ENCODE measurements around the gene PRKAR2A. TPM values are rescaled to one million over a fixed set of nuclear protein-coding genes. Genes with fewer than 3 reads are reported as not detected.
"Not testable (repeated sequence)": the region's sequence is repeated elsewhere in the genome, so short reads cannot be mapped to it uniquely, and the experiment has no call there.

The PRKAR2A gene
- total RNA-seq, 2 experiments from 2014 or later: 31.0 to 32.1 TPM

DNA sequence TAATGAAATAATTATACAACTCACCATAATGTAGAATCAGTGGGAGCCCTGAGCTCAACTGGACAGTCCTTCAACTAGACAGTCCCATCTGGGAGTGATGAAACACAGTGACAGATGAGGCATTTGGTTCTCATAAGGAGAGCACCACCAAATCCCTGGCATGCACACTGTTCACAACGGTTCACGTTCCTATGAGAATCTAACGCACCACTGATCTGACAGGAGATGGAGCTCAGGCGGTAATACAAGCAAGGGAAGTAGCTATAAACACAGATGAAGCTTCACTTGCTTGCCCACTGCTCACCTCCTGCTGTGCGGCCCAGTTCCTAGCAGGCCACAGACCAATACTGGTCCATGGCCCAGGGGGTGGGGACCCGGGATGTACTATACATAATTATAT lies 17.0 kb downstream of the PRKAR2A start:
- TF ChIP-seq, protein P1, sequence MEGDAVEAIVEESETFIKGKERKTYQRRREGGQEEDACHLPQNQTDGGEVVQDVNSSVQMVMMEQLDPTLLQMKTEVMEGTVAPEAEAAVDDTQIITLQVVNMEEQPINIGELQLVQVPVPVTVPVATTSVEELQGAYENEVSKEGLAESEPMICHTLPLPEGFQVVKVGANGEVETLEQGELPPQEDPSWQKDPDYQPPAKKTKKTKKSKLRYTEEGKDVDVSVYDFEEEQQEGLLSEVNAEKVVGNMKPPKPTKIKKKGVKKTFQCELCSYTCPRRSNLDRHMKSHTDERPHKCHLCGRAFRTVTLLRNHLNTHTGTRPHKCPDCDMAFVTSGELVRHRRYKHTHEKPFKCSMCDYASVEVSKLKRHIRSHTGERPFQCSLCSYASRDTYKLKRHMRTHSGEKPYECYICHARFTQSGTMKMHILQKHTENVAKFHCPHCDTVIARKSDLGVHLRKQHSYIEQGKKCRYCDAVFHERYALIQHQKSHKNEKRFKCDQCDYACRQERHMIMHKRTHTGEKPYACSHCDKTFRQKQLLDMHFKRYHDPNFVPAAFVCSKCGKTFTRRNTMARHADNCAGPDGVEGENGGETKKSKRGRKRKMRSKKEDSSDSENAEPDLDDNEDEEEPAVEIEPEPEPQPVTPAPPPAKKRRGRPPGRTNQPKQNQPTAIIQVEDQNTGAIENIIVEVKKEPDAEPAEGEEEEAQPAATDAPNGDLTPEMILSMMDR (IDR thresholded peaks at IDR 0.05): no peak
- no peak for ATAC-seq
- H3K27ac Mint-ChIP-seq: no peak overlapping the region
- H3K36me3 Mint-ChIP-seq (ENCODE audit: low read depth): peaks cover 5% of the 10 kb centered on the region
- no peak for DNase-seq
- no peak overlapping the region for H3K4me3 Mint-ChIP-seq
- POLR2A ChIA-PET: interaction anchor here (1.4 kb wide), 1 partner anchor 9 kb away, joined by 3 read pairs; no protein-coding TSS in a partner anchor
- intact Hi-C loops (cut with micrococcal nuclease): no loop called here
- CTCF ChIA-PET: no interaction called here
- peaks cover 10% of the 10 kb centered on the region for H3K4me1 Mint-ChIP-seq (ENCODE audit: low read depth)
- no peaks in the 10 kb centered on the region for H3K9me3 Mint-ChIP-seq
- no peaks in the 10 kb centered on the region for H3K27me3 Mint-ChIP-seq

DNA sequence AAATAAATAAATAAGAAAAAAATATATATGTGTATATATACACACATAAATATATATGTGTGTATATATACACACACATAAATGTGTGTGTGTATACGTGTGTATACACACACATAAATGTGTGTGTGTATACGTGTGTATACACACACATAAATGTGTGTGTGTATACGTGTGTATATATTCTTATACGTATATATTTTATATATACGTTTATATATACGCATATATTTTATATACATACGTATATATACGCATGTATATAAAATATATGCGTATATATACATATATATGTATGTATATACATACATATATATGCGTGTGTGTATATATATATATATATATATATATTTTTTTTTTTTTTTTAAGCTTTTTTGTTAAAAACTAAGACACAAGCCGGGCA lies 18.1 kb downstream of the PRKAR2A start:
- H3K4me3 Mint-ChIP-seq; CTCF ChIA-PET; H3K27me3 Mint-ChIP-seq; H3K4me1 Mint-ChIP-seq (ENCODE audit: low read depth); DNase-seq; ATAC-seq; H3K36me3 Mint-ChIP-seq (ENCODE audit: low read depth); H3K27ac Mint-ChIP-seq; H3K9me3 Mint-ChIP-seq; intact Hi-C loops (cut with micrococcal nuclease): not testable (repeated sequence)
- POLR2A ChIA-PET: interaction anchor here (0.6 to 1.4 kb wide), 2 partner anchors 10 to 939 kb away, joined by 3 read pairs; no protein-coding TSS in a partner anchor

DNA sequence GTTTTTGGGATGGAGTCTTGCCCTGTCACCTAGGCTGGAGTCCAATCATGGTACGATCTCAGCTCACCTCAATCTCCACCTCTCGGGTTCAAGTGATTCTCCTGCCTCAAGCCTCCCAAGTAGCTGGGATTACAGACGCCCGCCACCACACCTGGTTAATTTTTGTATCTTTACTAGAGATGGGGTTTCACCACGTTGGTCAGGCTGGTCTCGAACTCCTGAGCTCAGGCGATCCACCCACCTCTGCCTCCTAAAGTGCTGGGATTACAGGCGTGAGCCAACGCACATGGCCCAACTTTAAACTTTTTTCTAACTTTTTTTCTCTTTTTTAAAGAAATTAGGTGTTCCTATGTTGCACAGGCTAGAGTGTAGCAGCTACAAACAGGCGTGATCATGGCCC lies 19.8 kb downstream of the PRKAR2A start:
- DNase-seq; intact Hi-C loops (cut with micrococcal nuclease); H3K36me3 Mint-ChIP-seq (ENCODE audit: low read depth); H3K27me3 Mint-ChIP-seq; H3K4me3 Mint-ChIP-seq; H3K27ac Mint-ChIP-seq; ATAC-seq; H3K9me3 Mint-ChIP-seq; H3K4me1 Mint-ChIP-seq (ENCODE audit: low read depth); POLR2A ChIA-PET: not testable (repeated sequence)
- CTCF ChIA-PET: interaction anchor here (0.9 to 1.3 kb wide), 2 partner anchors 10 to 88 kb away, joined by 4 to 5 read pairs; no protein-coding TSS in a partner anchor

- Mint-ChIP-seq H3K4me1 (ENCODE audit: low read depth) (peaks cover 9% of the 10 kb centered on the region), H3K27me3 (no peaks in the 10 kb centered on the region), H3K9me3 (no peaks in the 10 kb centered on the region), H3K36me3 (ENCODE audit: low read depth) (no peaks in the 10 kb centered on the region), H3K4me3 (no peak overlapping the region), H3K27ac (no peak overlapping the region)
- DNase-seq: no peak
- intact Hi-C loops (cut with micrococcal nuclease): no loop called here
- ChIA-PET CTCF (no interaction called here), POLR2A (no interaction called here)
- no peak for ATAC-seq
- TF ChIP-seq, protein P1 (IDR thresholded peaks at IDR 0.05): no peak
These were observed 21.2 kb downstream of the PRKAR2A start for GRCh38 chr3:48826451-48826850.

GRCh38 chr3:48820612-48821324 lies 26.9 kb downstream of the PRKAR2A start:
- ChIA-PET CTCF (no interaction called here), POLR2A (no interaction called here)
- DNase-seq (no peak), ATAC-seq (no peak)
- Mint-ChIP-seq H3K27me3 (no peaks in the 10 kb centered on the region), H3K36me3 (ENCODE audit: low read depth) (no peaks in the 10 kb centered on the region), H3K9me3 (no peaks in the 10 kb centered on the region), H3K4me3 (no peak overlapping the region), H3K4me1 (ENCODE audit: low read depth) (peaks cover 16% of the 10 kb centered on the region), H3K27ac (no peak overlapping the region)
- intact Hi-C loops (cut with micrococcal nuclease): no loop called here
- TF ChIP-seq, protein P1 (IDR thresholded peaks at IDR 0.05): no peak

Measured in activated CD8-positive, alpha-beta T cell treated with anti-CD3 and anti-CD28 coated beads for 36 hours (primary cell).